Body of pancreas (tissue), 4 donors: ENCODE results near the gene PLD1.

ENCODE experiments used
- POLR2A ChIP-seq, 3 donors: fragments of 450-650 bp; IDR thresholded peaks; one replicate each; pipeline ENCODE4 v1.6.1; 2016; ENCODE audit warnings: antibody characterized with exemption in 3 of 3, mild to moderate bottlenecking in 2 of 3
- TF ChIP-seq, protein P1 (sequence below), 7 experiments: fragments of 450-650 bp in 4 of 7; fragments of 200-600 bp in 3 of 7; sonication (generic) in 3 of 7; IDR thresholded peaks; one replicate each; pipeline ENCODE4 v1.5.1; 2016 to 2019; ENCODE audit warnings: antibody characterized with exemption in 7 of 7

DNA sequence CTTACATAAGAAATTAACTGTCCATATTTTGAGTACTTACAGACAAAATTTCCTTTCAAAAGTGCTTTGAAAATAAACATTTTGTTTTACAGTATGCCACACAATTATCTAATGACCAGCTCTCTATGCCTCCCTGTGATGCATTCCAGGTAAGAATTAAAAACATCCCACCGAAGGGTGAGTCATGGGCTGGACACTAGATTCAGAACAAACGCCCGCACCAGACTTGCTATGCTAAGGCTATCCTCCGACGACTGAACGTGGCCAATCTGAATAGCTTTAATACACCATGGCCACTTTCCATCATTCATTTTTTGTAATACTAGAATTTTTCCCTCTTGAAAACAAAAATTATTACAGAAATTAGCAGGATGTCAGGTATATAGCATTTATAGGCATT, 210.3 kb downstream of the PLD1 start:
- TF ChIP-seq, protein P1, sequence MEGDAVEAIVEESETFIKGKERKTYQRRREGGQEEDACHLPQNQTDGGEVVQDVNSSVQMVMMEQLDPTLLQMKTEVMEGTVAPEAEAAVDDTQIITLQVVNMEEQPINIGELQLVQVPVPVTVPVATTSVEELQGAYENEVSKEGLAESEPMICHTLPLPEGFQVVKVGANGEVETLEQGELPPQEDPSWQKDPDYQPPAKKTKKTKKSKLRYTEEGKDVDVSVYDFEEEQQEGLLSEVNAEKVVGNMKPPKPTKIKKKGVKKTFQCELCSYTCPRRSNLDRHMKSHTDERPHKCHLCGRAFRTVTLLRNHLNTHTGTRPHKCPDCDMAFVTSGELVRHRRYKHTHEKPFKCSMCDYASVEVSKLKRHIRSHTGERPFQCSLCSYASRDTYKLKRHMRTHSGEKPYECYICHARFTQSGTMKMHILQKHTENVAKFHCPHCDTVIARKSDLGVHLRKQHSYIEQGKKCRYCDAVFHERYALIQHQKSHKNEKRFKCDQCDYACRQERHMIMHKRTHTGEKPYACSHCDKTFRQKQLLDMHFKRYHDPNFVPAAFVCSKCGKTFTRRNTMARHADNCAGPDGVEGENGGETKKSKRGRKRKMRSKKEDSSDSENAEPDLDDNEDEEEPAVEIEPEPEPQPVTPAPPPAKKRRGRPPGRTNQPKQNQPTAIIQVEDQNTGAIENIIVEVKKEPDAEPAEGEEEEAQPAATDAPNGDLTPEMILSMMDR (IDR thresholded peaks at IDR 0.05) = no peak
- no peak for TF ChIP-seq POLR2A (IDR thresholded peaks at IDR 0.05)
